ENCODE measurements around the gene SERGEF. TPM values are rescaled to one million over a fixed set of nuclear protein-coding genes. Genes with fewer than 3 reads are reported as not detected.
"Not testable (repeated sequence)": the region's sequence is repeated elsewhere in the genome, so short reads cannot be mapped to it uniquely, and the experiment has no call there.

Gene SERGEF
- total RNA-seq, 1 experiment from 2014 or later: 28.5 TPM

DNA sequence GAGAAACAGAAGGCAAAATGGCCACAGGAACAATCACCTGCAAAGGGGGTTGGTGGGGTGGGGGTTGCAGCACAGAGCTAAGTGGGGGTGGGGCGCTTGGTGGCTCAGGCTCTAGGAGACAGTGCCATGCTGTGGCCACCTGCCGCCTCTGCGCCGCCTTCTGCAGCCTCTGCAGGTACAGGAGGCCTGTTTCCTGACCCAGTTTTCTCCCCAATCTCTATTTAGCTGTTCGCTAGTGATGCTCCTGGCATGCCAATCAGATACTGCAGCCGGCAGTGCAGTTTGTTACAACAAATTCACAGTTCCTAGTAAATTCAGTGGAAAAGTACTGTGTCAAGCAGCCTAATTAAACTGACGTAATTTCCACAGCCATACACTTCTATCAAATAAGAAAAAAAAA is 106.4 kb downstream of the SERGEF start:
- DNase-seq (ENCODE audit: low read depth): no peak

DNA sequence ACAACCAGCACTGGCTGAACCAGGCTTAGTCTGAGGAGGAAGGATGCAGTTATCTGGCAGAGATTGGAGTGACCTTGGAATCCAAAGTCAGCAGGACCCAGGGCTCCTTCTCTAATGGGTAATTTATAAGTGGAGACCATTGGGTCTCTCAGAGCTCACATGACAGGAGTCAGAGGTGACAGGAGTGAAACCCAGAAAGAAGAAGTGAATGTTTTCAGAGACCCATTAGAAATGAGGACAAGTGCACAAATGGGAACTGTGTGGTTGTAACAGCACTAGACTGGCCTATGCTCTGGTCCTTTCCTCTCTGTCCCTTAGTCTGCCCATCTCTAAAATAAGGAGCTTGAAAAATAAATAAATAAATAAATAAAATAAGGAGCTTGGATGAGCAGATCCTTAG is 107.4 kb downstream of the SERGEF start:
- DNase-seq (ENCODE audit: low read depth): no peak

DNA sequence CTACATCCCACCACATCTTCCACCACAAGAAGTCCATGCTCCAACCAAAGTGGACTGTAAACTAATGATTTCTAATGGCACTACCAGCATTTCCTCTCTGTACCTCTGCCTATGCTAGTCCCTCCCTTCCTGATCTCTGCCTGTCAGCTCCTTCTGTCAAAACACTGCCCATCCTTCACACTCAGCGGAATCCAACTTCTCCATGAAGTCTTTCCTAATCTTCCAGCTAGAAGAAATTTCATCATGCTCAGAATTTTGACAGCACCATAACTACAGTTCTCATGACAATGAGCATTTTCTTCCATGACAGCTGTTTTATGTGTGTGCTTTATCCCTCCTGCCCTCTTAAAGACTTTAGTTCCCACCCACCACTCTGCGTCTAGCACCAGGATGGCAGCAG is 111.4 kb downstream of the SERGEF start:
- DNase-seq (ENCODE audit: low read depth): no peak

DNA sequence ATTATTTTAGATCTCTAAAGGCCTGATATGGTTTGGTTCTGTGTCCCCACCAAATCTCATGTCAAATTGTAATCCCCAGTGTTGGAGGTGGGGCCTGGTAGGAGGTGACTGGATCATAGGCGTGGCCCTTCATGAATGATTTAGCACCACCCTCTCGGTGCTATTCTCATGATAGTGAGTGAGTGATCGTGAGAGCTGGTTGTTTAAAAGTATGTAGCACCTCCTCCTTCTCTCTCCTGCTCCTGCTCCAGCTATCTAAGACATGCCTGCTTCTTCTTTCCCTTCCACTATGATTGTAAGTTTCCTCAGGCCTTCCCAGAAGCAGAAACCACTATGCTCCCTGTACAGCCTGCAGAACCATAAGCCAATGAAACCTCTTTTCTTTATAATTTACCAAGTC is 114.1 kb downstream of the SERGEF start:
- no peak for DNase-seq (ENCODE audit: low read depth)

DNA sequence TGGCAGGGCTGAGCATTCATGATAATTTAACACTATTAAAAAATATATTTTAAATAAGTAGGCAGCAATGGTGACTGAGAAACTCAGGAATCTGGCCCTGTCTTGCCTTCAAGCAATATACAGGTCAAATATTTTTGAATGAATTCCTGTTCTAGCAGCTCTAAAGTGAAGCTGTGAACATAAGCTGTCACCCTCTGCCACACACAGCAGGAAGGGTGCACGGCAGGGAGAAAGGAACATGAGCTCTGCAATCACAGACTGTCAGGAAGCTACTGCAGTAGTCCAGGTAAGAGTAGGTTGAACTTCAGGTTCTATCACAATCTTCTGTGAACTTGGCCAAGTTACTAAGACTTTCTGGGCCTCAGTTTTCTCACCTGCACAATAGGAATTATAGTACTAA is 114.8 kb downstream of the SERGEF start:
- no peak for DNase-seq (ENCODE audit: low read depth)

DNA sequence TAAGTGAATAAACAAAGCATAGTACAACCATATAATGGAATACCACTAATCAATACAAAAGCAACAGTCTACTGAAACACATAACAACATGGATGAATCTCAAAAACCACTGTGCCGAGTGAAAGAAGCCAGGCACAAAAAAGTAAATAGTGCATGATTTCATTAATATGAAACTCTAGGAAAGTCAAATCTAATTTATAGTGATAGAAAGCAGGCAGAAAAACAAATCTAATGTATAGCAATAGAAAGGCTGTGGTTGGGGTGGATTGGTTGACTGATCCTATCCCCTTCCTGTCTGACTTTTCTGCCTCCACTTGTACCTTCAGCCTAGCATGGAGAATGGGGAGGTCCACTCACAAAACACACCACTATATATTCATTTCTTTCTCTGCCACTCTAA is 115.4 kb downstream of the SERGEF start:
- no peak for DNase-seq (ENCODE audit: low read depth)

DNA sequence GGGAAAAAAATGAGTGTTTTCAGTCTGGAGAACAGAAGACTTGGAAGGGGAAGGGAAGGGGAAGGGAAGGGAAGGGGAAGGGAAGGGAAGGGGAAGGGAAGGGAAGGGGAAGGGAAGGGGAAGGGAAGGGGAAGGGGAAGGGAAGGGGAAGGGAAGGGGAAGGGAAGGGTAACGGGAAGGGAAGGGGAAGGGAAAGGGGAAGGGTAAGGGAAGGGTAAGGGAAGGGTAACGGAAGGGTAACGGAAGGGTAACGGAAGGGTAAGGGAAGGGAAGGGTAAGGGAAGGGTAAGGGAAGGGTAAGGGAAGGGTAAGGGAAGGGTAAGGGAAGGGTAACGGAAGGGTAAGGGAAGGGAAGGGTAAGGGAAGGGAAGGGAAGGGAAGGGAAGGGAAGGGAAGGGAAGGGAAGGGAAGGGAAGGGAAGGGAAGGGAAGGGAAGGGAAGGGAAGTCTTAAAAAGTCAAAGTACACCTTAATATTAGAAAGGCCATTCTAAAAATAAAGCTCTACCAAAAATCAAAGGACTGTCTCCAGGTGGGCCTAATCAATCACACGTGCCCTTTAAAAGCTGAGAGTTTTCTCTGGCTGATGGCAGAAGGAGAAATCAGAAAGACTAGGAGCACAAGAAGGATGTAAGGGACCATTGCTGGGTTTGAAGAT is 116.2 kb downstream of the SERGEF start:
- DNase-seq (ENCODE audit: low read depth): not testable (repeated sequence)

DNA sequence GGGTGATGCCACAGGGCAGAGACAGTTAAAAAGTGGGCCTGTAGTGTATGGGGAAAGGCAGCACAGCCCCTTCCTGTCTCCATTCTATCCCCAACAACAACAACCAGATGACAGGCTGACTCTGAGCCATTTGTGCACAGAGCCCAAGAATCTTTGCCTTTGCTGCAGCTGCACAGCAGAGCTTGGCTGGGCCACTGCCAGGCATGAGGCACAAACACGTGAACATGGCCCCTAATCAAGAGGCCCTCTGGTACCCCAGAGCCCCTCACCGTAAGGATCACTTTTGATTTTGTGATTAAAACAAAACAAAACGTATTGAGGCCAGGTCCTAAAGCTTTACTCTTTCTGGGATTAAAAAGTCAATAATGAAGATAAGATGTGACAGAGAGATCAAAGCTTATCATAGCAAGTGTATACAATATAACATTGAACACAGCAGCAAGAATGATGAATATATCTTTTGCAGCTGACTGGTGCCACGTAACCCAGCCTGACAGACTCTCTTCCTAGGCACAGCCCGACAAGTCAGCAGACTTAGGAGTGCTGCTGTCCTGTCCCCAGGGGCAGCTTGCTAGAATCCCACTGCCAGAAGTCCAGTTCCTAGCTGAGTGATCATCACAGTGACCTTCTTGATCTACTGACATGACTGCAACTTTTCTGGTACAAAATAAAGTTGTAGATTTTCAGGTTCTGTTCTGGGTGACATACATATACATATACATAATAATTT is 117.8 kb downstream of the SERGEF start:
- DNase-seq (ENCODE audit: low read depth): no peak

DNA sequence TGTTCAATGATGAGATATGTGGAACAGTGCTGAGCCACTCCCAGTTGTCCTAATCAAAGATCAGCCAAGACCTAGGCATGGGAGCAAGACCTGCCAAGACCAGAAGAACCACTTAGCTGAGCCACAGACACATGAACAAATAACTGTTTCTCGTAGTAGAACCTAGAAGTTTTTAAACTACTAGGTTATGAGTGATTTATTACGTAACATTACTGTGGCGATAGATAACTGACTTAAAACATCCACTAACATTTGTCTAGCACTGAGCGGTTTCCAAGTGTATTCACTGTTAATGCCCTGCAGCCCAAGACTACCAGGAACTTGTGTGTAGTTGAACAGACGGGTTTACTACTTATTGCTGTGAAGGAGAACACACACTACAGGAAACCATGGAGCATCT is 120.4 kb downstream of the SERGEF start:
- no peak for DNase-seq (ENCODE audit: low read depth)

DNA sequence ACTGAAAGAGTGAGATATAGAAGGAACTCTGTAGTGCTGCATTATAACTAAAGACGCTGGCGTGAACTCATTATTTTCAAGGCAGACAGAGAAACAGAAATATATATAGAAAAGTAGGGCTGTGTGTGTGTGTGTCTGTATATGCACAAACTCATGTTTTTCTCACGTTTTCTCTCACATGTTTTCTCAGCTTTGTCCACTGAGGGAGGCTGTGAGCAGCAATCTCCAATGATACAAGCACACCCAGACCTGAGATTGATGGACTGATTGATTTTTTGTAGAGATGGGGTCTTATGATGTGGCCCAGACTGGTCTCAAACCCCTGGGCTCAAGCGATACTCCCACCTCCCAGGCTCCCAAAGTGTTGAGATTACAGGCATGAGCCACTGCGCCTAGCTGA is 122.5 kb downstream of the SERGEF start:
- DNase-seq (ENCODE audit: low read depth): no peak

DNA sequence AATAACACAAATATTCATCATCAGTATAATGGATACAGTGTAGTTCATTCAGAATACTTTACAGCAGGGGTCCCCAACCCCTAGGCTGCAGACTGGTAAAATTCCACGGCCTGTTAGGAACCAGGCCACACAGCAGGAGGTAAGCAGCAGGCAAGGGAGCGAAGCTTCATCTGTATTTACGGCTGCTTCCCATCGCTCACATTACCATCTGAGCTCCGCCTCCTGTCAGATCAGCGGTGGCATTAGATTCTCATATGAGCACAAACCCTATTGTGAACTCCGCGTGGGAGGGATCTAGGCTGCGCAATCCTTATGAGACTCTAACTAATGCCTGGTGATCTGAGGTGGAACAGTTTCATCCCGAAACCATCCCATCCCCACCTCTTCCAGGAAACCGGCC is 125.1 kb downstream of the SERGEF start:
- DNase-seq (ENCODE audit: low read depth): no peak

DNA sequence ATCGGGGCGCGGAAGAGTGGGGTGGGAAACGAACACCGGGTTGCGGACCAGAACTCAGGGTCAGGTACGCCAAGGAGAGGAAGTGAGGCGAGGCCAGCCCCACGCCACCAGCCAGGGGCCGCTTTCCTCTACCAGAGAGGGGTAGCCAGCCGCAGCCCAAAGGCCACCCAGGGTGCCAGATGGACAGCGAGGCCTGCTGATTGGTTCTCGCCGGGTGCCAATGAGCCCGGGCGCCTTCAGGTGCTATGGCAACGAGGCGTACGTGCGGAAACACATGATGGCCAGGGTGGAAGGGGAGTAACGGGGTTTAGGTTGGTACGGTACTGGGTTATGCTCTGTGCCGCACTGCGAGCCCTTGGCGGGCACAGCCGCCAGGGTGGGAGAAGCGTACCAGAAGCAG is 128.9 kb downstream of the SERGEF start:
- DNase-seq (ENCODE audit: low read depth): no peak

DNA sequence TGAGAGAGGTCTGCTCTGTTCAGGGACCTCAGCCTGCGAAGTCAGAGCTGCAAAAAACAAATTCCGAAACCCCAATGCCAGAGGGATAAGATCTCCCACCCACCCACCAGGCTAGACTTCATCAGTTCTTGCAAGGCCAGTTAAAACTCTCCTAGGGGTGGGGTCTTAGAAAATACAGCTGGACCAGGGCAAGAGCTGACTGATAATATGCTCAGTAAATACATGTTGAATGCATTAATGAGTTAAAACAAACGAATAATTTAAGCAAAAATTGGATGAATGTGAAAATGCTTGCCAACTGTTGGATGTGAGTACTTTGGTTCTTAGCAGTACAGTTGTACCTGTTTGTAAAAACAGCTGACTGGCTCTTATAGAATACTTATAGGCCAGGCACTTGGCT is 129.8 kb downstream of the SERGEF start:
- DNase-seq (ENCODE audit: low read depth): no peak

DNA sequence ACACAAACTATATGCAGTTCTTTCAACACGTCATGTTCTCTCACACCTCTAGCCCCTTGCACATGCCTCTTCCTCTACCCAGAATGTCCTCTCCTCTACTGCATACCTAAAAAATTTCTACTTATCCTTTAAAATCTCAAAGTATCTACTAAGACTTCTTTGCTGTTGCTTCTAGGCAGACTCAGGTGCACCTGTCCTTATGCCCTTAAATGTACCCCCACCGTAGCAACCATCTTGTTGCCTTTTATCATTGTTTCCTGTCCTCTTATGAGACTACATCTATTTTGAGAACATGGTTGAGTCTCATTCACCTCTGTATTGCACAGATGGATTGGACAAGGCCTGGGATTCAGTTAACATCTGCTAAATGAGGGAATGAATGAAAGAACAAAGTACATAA is 134.1 kb downstream of the SERGEF start:
- DNase-seq (ENCODE audit: low read depth): no peak

DNA sequence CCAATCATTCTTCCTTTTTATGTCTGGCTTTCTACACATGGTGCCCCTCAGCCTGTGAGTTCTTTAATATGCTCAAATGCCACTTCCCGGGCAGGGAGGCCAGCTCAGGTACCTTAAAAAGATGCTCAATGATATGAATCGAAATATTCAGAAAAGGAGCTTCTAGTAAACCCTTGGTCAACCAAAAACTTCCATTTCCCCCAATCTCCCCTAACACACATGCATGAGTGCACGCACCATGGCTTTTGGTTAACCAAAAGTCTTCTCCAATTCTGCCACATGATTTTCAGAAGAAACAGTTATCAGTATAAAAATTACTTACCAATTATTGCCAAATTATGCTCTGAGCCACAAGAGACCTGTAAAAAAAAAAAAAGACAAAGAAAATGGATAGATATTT is 135.0 kb downstream of the SERGEF start:
- no peak for DNase-seq (ENCODE audit: low read depth)

DNA sequence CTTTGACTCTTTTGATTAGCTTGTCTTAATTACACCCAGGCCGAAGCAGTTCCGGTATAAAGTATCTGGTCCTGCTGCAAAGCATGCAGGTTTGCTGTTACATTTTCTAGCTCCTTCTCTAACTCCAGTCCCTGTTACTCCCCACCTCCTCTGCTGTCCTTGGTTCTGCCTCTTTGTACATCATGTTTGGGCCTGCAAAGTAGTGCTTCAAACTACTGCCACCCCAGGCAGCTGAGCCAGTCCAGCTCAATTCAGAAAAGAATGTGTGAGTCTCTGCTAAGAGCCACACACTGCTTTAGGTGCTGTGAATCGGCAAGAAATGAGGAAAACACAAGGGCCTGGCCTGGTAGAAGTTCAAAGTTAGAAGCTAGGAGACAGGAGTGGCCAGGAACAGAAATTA is 136.0 kb downstream of the SERGEF start:
- DNase-seq (ENCODE audit: low read depth): no peak

DNA sequence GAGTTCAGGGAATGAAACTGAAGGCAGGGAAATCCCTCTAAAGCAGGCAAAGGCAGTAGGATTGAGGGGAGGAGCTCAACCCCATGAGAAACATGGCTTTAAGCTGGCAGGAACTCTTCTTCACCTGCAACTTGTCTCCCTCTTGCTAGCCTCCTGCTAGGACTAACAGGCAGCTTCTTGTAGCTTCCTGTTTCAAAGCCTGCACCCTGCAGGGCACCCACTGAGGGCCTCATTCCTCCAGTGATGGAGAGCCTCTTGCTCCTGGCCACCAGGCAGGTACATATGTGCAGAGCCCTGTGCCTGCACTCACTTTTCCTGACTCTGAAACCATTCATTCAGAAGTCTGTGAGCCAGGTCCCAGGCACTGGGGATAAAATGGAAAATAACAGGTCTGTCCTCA is 137.0 kb downstream of the SERGEF start:
- no peak for DNase-seq (ENCODE audit: low read depth)

DNA sequence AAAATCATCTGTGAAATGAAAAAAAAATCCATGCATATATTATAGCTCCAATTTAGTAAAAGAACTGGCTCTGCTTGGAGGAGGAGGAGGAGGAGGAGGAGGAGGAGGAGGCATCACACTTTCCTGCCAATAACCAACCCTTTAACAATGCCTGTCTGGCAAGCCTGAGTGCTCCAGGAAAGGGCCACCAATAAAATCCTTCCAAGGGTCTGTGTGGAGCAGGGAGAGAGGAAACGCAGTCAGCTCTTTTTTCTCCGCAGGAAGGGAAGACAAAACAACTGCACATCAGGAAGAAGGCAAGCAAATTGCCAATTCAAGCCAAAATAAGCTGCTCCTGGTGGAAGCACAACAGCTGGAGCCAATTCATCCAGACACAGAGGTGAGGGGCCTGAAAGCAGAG is 139.3 kb downstream of the SERGEF start:
- no peak for DNase-seq (ENCODE audit: low read depth)

DNA sequence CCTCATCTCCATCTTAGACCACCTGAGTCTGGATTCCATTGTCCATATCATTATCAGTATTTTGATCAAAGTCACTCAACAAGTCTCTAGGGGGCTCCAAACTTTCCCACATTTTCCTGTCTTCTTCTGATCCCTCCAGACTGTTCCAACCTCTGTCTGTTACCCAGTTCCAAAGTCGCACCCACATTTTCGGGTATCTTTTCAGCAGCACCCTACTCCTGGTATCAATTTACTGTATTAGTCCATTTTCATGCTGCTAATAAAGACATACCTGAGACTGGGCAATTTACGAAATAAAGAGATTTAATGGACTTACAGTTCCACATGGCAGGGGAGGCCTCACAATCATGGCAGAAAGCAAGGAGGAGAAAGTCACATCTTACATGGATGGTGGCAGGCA is 144.4 kb downstream of the SERGEF start:
- not testable (repeated sequence) for DNase-seq (ENCODE audit: low read depth)

DNA sequence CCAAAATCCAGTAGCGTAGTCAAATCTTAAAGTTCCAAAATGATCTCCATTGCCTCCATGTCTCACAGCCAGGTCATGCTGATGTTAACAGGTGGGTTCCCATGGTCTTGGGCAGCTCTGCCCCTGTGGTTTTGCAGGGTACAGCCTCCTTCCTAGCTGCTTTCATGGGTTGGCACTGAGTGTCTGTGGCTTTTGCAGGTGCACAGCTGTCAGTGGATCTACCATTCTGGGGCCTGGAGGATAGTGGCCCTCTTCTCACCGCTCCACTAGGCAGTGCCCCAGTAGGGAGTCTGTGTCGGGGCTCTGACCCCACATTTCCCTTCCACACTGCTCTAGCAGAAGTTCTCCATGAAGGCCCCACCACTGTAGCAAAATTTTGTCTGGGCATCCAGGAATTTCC is 145.5 kb downstream of the SERGEF start:
- DNase-seq (ENCODE audit: low read depth): no peak

DNA sequence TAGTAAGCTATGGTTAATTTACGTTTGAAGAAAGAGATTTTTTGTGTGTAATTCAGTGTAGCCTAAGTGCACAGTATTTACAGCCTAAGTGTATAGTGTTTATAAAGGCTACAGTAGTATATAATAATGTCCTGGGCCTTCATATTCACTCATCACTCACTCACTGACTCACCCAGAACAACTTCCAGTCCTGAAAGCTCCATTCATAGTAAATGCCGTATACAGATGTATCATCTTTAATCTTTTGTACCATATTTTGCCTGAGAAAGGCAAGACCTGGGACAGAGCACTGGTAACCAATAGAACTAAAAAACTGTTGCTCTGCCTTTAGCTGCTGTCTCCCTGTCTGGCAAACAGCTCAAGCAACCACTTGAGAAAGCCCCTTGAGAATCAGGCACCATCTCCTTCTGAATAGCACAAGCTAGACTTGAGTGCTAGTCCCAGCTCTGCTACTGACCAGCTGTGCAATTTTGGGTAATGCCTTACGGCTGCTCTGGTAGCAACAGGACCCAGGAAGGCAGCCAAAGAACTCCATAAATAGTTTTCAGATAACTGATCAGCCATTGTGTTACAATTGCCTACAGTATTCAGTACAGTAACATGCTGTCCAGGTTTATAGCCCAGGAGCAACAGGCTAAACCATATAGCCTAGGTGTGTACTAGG is 146.9 kb downstream of the SERGEF start:
- no peak for DNase-seq (ENCODE audit: low read depth)

DNA sequence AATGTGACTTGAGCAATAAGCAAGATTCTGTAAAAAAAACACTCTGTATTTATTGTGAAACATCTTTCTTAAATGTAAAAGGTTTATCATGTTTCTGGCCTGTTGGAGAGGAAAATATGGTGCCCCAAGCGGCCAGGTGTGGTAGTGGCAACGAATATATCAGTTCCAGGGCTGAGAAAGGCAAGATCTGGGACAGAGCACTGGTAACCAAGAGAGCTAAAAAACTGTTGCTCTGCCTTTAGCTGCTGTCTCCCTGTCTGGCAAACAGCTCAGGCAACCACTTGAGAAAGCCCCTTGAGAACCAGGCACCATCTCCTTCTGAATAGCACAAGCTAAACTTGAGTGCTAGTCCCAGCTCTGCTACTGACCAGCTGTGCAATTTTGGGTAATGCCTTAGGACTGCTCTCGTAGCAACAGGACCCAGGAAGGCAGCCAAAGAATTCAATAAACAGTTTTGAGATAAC is 148.3 kb downstream of the SERGEF start:
- DNase-seq (ENCODE audit: low read depth): peak; percentile 4

Measured in M059J (cell line).